Bone marrow (tissue), 2 donors: ENCODE data around the gene SIK2.
A peak's percentile ranks its signal among the peaks of the same experiment; 100 is the strongest.
"Not testable (repeated sequence)": the region's sequence is repeated elsewhere in the genome, so short reads cannot be mapped to it uniquely, and the experiment has no call there.

Experiments used
- DNase-seq, 2 donors: peaks; one replicate each; lab custom pipeline; 2025; lab: John Stamatoyannopoulos, UW

The SIK2 gene

GRCh38 chr11:111761036-111761435 lies 158.8 kb downstream of the SIK2 start:
- no peak for DNase-seq

GRCh38 chr11:111762526-111762925 lies 160.3 kb downstream of the SIK2 start:
- DNase-seq, result no peak

- no peak for DNase-seq
These were observed 160.9 kb downstream of the SIK2 start for GRCh38 chr11:111762981-111763643.

- DNase-seq, result no peak
These were observed 162.4 kb downstream of the SIK2 start for GRCh38 chr11:111764621-111765020.

GRCh38 chr11:111765320-111765983 lies 163.2 kb downstream of the SIK2 start:
- no peak for DNase-seq

- peak; percentile 61 to 74 for DNase-seq
These were observed 164.0 kb downstream of the SIK2 start, which contains the start of gene PPP2R1B for GRCh38 chr11:111765984-111766833. Gene PPP2R1B, minus strand, starts transcription at chr11:111766389. Its CDS starts 28 bp downstream, at chr11:111766361.

- DNase-seq, result no peak
These were observed 164.5 kb downstream of the SIK2 start for GRCh38 chr11:111766834-111767142.

- DNase-seq, result no peak
These were observed 168.4 kb downstream of the SIK2 start for GRCh38 chr11:111770581-111771134.

- DNase-seq, result not testable (repeated sequence)
These were observed 169.0 kb downstream of the SIK2 start for GRCh38 chr11:111771205-111771604.

GRCh38 chr11:111772535-111772934 lies 170.3 kb downstream of the SIK2 start:
- DNase-seq, result no peak

- no peak for DNase-seq
These were observed 172.9 kb downstream of the SIK2 start for GRCh38 chr11:111774955-111775710.

- no peak for DNase-seq
These were observed 174.3 kb downstream of the SIK2 start for GRCh38 chr11:111776398-111777093.

GRCh38 chr11:111777094-111778046 lies 175.1 kb downstream of the SIK2 start:
- DNase-seq, result peak in 1 of 2 donors; percentile 53

GRCh38 chr11:111778047-111778558 lies 175.9 kb downstream of the SIK2 start:
- DNase-seq, result no peak

GRCh38 chr11:111779118-111779517 lies 176.9 kb downstream of the SIK2 start:
- no peak for DNase-seq
